Measurements from ENCODE around the gene ABHD2.

Gene ABHD2

GRCh38 chr15:89136078-89136806, 48.0 kb downstream of the ABHD2 start:
- TF ChIP-seq CTCF (IDR thresholded peaks at IDR 0.05; ENCODE audit: borderline replicate concordance, control extremely low read depth, extremely low read depth, insufficient read depth, missing control alignments), result no peak
- in situ Hi-C loops (cut with MboI; ENCODE audit: low sequenced_read_pairs, unreplicated experiment), result no loop called here
- no peak for DNase-seq (ENCODE audit: low spot score)

GRCh38 chr15:89136818-89137772, 48.8 kb downstream of the ABHD2 start:
- TF ChIP-seq CTCF (IDR thresholded peaks at IDR 0.05; ENCODE audit: borderline replicate concordance, control extremely low read depth, extremely low read depth, insufficient read depth, missing control alignments), result no peak
- in situ Hi-C loops (cut with MboI; ENCODE audit: low sequenced_read_pairs, unreplicated experiment), result no loop called here
- DNase-seq (ENCODE audit: low spot score), result no peak

GRCh38 chr15:89137926-89138325, 49.7 kb downstream of the ABHD2 start:
- in situ Hi-C loops (cut with MboI; ENCODE audit: low sequenced_read_pairs, unreplicated experiment), result no loop called here
- TF ChIP-seq CTCF (IDR thresholded peaks at IDR 0.05; ENCODE audit: borderline replicate concordance, control extremely low read depth, extremely low read depth, insufficient read depth, missing control alignments), result no peak
- DNase-seq (ENCODE audit: low spot score), result no peak

GRCh38 chr15:89138999-89139612, 50.9 kb downstream of the ABHD2 start:
- in situ Hi-C loops (cut with MboI; ENCODE audit: low sequenced_read_pairs, unreplicated experiment), result no loop called here
- DNase-seq (ENCODE audit: low spot score), result no peak
- no peak for TF ChIP-seq CTCF (IDR thresholded peaks at IDR 0.05; ENCODE audit: borderline replicate concordance, control extremely low read depth, extremely low read depth, insufficient read depth, missing control alignments)

- no peak for DNase-seq (ENCODE audit: low spot score)
- no peak for TF ChIP-seq CTCF (IDR thresholded peaks at IDR 0.05; ENCODE audit: borderline replicate concordance, control extremely low read depth, extremely low read depth, insufficient read depth, missing control alignments)
- in situ Hi-C loops (cut with MboI; ENCODE audit: low sequenced_read_pairs, unreplicated experiment), result no loop called here
Observed at GRCh38 chr15:89139613-89140499, 51.6 kb downstream of the ABHD2 start.

Data from GM13976 (cell line).